ENCODE results near the gene OR2C3.
"Not testable (repeated sequence)": the region's sequence is repeated elsewhere in the genome, so short reads cannot be mapped to it uniquely, and the experiment has no call there.

The OR2C3 gene

GRCh38 chr1:247536340-247536739, at the start of gene OR2C3:
Gene OR2C3 (minus strand): TSS chr1:247536440. CDS start chr1:247532511, 3,929 bp downstream.
- no peak for DNase-seq

- no peak for DNase-seq
Observed at GRCh38 chr1:247578946-247579460, 42.8 kb upstream of the OR2C3 start.

- DNase-seq, result peak in 1 of 2 donors; percentile 21
Observed at GRCh38 chr1:247576514-247576913, 40.3 kb upstream of the OR2C3 start.

GRCh38 chr1:247574664-247575063, 38.4 kb upstream of the OR2C3 start:
- no peak for DNase-seq

GRCh38 chr1:247574236-247574635, 38.0 kb upstream of the OR2C3 start:
- no peak for DNase-seq

- DNase-seq, result no peak
Observed at GRCh38 chr1:247562198-247562597, 26.0 kb upstream of the OR2C3 start.

GRCh38 chr1:247561711-247562110, 25.5 kb upstream of the OR2C3 start:
- no peak for DNase-seq

- DNase-seq, result no peak
Observed at GRCh38 chr1:247557926-247558674, 21.9 kb upstream of the OR2C3 start.

GRCh38 chr1:247552231-247552630, 16.0 kb upstream of the OR2C3 start:
- DNase-seq, result no peak

- DNase-seq, result no peak
Observed at GRCh38 chr1:247551721-247552120, 15.5 kb upstream of the OR2C3 start.

GRCh38 chr1:247548769-247549182, 12.5 kb upstream of the OR2C3 start, which contains the start of gene GCSAML:
Gene GCSAML (plus strand): TSS chr1:247549134. CDS start chr1:247549192, 58 bp downstream.
- DNase-seq, result no peak

- no peak for DNase-seq
Observed at GRCh38 chr1:247548092-247548491, 11.9 kb upstream of the OR2C3 start.

- DNase-seq, result no peak
Observed at GRCh38 chr1:247542811-247543210, 6.6 kb upstream of the OR2C3 start.

- no peak for DNase-seq
Observed at GRCh38 chr1:247540581-247540980, 4.3 kb upstream of the OR2C3 start.

- DNase-seq, result no peak
Observed at GRCh38 chr1:247539215-247539614, 3.0 kb upstream of the OR2C3 start.

GRCh38 chr1:247538561-247538960, 2.3 kb upstream of the OR2C3 start:
- no peak for DNase-seq

GRCh38 chr1:247535402-247535801, 838 bp downstream of the OR2C3 start:
- no peak for DNase-seq

GRCh38 chr1:247531937-247532336, 4.3 kb downstream of the OR2C3 start:
- no peak for DNase-seq

- no peak for DNase-seq
Observed at GRCh38 chr1:247530785-247531184, 5.5 kb downstream of the OR2C3 start.

GRCh38 chr1:247529771-247530355, 6.4 kb downstream of the OR2C3 start:
- no peak for DNase-seq

- DNase-seq, result no peak
Observed at GRCh38 chr1:247528812-247529474, 7.3 kb downstream of the OR2C3 start.

GRCh38 chr1:247521886-247522285, 14.4 kb downstream of the OR2C3 start:
- not testable (repeated sequence) for DNase-seq

- no peak for DNase-seq
Observed at GRCh38 chr1:247518613-247518891, 17.7 kb downstream of the OR2C3 start.

Measured in hippocampal formation (tissue), 2 donors.